GM20000 (cell line): ENCODE results near the gene ACSF3.

Experiments used
- DNase-seq: peaks from one replicate; pipeline ENCODE4 v3.0.0; 2012; ENCODE audit warnings: low spot score
- CTCF ChIP-seq: IDR thresholded peaks from 2 replicates; pipeline ENCODE4 v1.5.1; 2012; ENCODE audit warnings: mild to moderate bottlenecking, control low read depth; ENCODE audit errors: extremely low read depth, missing control alignments

ACSF3 gene

DNA sequence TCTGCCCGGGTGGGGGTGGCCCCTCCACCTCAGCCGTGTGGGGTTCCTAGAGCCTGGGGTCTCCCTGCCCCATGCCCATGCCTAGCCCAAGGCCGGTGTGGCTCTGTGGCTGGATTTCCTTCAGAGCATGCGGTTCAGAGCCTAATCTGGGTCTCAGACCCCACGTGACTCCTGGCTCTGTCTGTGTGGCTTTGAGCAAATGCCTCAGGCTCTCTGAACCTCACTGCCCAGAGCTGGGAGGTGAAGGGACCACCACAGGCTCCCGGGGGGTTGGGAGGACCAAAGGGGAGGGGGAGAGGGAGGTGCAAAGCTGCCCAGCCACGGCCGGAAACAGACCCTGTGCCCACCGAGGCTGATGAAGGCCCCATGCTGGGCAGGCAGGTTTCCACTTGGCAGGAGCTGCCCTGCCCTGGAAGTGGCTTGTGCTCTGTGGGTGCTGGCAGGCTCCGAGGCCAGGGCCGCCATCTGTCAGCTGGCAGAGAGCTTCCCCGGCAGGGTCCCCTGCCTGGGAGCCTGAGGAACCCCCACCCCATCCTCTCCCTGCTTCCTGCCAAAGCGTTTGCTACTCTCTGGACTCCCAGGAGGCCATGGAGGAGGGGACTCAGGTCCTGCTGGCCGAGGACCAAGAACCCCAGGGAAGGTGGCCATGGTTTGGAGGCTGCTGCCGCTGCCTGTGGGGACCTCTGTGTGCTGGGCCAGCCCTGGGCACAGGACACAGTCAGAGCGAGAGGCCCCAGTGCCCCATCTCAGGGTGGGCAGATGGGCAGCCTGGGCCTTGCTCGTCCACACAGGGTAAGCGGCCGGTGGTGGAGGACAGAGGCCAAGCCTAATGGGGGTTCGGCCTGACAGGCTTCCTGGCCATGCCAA is 81.9 kb downstream of the ACSF3 start:
- DNase-seq, result no peak
- TF ChIP-seq CTCF, result no peak

- no peak for DNase-seq
- TF ChIP-seq CTCF, result no peak
Measured at GRCh38 chr16:89176147-89176690, 82.6 kb downstream of the ACSF3 start.

DNA sequence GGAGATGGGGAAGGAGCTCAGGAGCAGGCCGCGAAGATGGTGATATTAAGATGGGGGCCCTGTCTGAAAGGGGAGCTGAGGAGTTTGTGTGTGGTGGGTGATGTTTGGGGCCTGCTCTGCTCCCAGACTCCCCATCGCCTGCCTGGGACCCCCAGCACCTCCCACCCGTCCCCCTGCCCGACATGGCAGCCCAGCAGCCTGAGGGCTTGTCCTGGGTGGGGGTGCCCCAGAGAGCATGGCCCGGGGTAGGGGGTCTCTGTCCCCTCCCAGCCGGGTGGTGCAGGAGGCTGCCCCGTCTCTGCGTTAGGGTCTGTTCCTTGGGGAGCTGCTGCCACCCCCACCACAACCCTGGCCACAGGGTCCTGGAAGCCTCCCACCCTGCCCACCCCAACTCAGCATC is 83.1 kb downstream of the ACSF3 start:
- no peak for TF ChIP-seq CTCF

DNA sequence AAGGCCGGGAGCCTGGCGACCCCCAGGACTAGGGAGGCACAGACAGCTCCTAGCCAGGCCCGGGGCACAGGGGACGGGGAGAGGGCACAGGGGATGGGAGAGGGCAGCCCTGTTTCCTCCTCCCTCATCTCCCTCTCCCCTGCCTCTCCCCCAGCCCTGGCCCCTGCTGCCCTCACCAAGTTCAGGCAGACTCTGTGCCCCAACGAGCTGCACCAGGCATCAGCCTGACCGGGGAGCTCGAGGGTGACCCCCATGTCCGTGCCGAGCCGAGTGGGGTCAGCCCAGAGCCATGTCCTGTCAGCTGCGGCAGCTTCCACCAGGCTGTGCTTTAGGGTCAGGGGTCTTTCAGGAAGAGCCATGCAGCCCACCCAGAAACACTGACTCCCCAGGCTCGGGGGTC is 83.8 kb downstream of the ACSF3 start:
- TF ChIP-seq CTCF, result no peak
- no peak for DNase-seq

More for the DNA sequence above, 83.1 kb downstream of the ACSF3 start:
- no peak for DNase-seq

DNA sequence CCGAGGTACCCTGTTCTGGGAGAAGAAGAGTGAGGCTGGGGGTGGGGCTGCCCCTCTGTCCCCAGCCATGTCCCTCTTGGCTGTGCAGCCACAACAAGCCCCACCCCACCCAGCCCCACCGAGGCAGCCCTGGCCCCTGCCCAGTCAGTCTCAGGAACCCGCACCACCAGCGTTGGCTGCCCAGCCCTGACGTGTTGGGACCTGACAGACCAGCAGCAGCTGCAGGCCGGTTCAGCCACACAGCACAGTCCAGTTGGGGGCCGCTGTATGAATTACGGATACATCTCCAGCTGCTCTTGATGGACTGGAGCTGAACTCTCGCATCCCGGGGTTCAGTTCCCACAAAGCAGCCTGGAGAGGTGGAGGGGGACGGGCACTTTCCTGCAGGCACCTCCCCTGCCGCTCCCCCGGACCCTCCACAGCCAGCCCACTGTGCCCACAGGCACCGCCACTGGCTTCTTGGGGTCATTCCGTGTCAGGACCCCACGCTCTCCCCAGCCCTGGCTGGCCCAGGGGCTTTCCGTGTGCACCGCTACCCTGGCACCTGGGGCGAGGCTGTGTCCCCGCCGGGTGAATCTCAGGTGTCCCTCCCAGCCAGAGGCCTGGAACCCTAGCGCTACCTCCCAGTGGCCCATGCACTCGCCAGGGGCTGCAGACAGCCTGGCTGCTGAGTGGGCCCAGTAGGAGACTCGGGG is 84.9 kb downstream of the ACSF3 start:
- DNase-seq, result no peak
- no peak for TF ChIP-seq CTCF

DNA sequence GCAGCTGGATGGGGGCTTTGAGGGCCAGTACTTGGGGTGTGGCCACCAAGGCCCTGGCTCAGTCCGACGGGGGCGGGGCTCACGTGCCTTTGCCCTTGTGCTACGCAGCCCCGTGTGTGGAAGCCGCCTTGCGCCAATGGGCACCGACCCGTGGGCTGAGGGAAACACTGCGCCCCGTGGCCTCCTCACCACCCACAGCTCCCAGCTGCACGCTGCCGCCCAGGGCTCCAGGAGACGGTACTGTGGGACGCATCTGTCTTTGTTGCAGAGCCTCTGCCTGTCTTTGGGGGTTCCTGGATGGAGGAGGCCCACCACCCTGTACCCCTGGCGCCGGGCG is 85.5 kb downstream of the ACSF3 start:
- TF ChIP-seq CTCF, result no peak

GRCh38 chr16:89179656-89180315 is 86.1 kb downstream of the ACSF3 start:
- no peak for DNase-seq
- no peak for TF ChIP-seq CTCF

More for the DNA sequence above, 85.5 kb downstream of the ACSF3 start:
- no peak for DNase-seq
